Activated T-helper 2 cell treated with anti-CD3 and anti-CD28 coated beads, Interferon-gamma antibody, Interleukin-2, Interleukin-4, amounts not matched to agents 10 μg/mL and 5 μg/mL and 100 μg/mL, durations not matched to agents 14 hours and 24 hours and 36 hours (primary cell): ENCODE data around the gene ANKRD12. TPM values are rescaled to one million over a fixed set of nuclear protein-coding genes. Genes with fewer than 3 reads are reported as not detected.
A peak's percentile ranks its signal among the peaks of the same experiment; 100 is the strongest.
"Not testable (repeated sequence)": the region's sequence is repeated elsewhere in the genome, so short reads cannot be mapped to it uniquely, and the experiment has no call there.

Experiments
- DNase-seq: peaks from one replicate; pipeline ENCODE4 v3.0.0; 2021; ENCODE audit warnings: low spot score
- H3K27ac Mint-ChIP-seq: one replicate; pipeline ENCODE4 v1.8.0; 2021; ENCODE audit warnings: mixed read lengths
- H3K27me3 Mint-ChIP-seq: one replicate; pipeline ENCODE4 v1.8.0; 2021; ENCODE audit warnings: low read depth, mixed read lengths
- H3K36me3 Mint-ChIP-seq: one replicate; pipeline ENCODE4 v1.8.0; 2021; ENCODE audit warnings: low read depth, mixed read lengths
- H3K4me1 Mint-ChIP-seq: one replicate; pipeline ENCODE4 v1.8.0; 2021; ENCODE audit warnings: low read depth, mixed read lengths
- H3K4me3 Mint-ChIP-seq: one replicate; pipeline ENCODE4 v1.8.0; 2021; ENCODE audit warnings: low read depth, mild to moderate bottlenecking, moderate library complexity, mixed read lengths
- H3K9me3 Mint-ChIP-seq: one replicate; pipeline ENCODE4 v1.8.0; 2021; ENCODE audit warnings: mixed read lengths
- intact Hi-C: fragments of 100-400 bp; cut with micrococcal nuclease; formaldehyde crosslinking; loops from one replicate; pipeline ENCODE4 v1.15.1; 2023
- total RNA-seq: library from RNA; stranded (reverse); gene quantifications from 2 replicates; pipeline ENCODE4 v1.2.3, GENCODE V29; 2022

ANKRD12 gene
- total RNA-seq, 1 donor from 2014 or later, result 68.7 TPM

DNA sequence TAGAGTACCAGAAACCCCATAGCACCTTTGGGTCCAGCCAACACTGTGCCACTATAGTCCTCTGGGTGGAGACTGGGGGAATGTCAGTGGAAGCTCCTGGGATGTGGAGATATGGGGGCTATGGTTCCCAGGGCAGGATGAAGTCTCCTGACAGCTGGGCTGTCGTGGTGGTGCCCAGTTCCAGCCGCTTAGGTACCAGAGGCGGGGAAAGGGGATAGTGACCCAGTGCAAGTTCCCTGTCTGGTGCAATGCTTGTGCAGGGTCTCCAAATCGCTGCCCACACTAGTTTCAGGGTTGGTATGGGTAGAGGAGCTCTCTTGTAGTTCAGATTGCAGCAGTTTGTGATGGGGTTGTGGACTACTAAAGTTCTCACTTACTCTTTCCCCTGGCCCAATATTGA, 97.9 kb downstream of the ANKRD12 start:
- H3K27me3 Mint-ChIP-seq, result no peaks in the 10 kb centered on the region
- intact Hi-C loops, result no loop called here
- no peak overlapping the region for H3K4me3 Mint-ChIP-seq
- H3K27ac Mint-ChIP-seq, result no peak overlapping the region
- H3K36me3 Mint-ChIP-seq, result peaks cover 87% of the 10 kb centered on the region
- DNase-seq, result no peak
- peaks cover 3% of the 10 kb centered on the region for H3K4me1 Mint-ChIP-seq
- peaks cover 33% of the 10 kb centered on the region for H3K9me3 Mint-ChIP-seq

DNA sequence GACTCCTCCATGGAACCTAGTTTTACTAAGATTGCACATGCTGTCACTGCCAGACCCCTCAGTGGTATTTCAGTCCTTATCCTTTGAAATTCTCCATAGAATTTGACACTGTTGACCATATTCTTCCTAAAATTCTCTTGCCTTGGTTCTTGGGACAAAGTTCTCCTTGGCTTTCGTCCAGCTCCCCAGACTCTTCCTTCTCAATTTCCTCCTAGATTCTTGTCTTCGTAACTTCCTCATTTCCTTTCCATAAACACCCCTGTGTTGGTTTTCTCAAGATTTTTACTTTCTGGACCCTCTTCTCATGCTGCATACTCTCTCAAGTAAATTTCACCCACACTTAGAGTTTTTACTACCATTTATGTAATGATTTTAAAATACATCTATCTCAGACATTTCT, 101.4 kb downstream of the ANKRD12 start:
- Mint-ChIP-seq H3K4me1 (peaks cover 3% of the 10 kb centered on the region), H3K36me3 (peaks cover 63% of the 10 kb centered on the region), H3K27me3 (no peaks in the 10 kb centered on the region), H3K9me3 (peaks cover 6% of the 10 kb centered on the region), H3K27ac (no peak overlapping the region), H3K4me3 (no peak overlapping the region)
- intact Hi-C loops, result no loop called here
- no peak for DNase-seq

DNA sequence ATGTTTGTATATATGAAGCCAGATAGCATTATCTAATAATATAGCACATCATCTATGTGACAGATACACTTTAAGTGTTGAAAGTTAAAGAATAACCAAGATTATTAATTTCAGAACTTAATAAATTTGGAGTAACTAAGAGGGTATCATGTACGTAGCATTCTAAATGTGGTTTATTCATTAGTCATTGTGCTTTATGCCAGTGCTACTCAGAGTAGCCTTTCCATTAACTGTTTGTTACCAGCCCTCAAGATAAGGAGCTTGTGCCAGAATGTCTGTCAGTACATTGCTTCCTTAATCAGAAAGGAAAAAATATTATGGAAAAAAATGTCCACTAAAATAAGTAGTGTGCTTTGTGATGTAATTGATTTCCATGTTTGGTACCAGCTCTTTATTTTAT, 103.1 kb downstream of the ANKRD12 start:
- H3K27me3 Mint-ChIP-seq, result no peaks in the 10 kb centered on the region
- peaks cover 62% of the 10 kb centered on the region for H3K36me3 Mint-ChIP-seq
- H3K9me3 Mint-ChIP-seq, result no peaks in the 10 kb centered on the region
- peaks cover 7% of the 10 kb centered on the region for H3K4me1 Mint-ChIP-seq
- intact Hi-C loops, result loop anchor here (5.0 kb wide), 1 partner anchor 97 kb away; no protein-coding TSS in a partner anchor
- no peak overlapping the region for H3K4me3 Mint-ChIP-seq
- no peak for DNase-seq
- no peak overlapping the region for H3K27ac Mint-ChIP-seq

DNA sequence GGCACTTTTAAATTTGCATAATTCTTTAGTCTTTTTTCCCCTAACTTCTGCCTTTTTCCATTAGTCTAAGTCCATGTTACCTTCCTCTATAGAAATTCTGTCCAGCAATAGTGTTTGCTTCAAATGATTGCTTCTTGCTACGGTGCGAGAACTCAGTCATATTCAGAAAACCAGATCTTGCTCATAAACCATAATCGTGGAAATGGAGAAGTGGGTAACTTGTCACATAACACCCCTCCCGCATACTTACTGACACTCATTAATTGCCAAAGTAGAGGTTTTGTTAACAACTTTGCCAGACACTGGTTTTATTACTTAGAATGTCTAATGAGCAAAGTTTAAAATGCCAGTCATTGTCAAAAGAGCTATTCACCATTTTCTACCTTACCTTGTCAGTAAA, 103.7 kb downstream of the ANKRD12 start:
- Mint-ChIP-seq H3K27me3 (no peaks in the 10 kb centered on the region), H3K27ac (no peak overlapping the region), H3K4me1 (peaks cover 7% of the 10 kb centered on the region), H3K36me3 (peaks cover 57% of the 10 kb centered on the region), H3K4me3 (no peak overlapping the region), H3K9me3 (no peaks in the 10 kb centered on the region)
- DNase-seq, result no peak
- intact Hi-C loops, result loop anchor here (5.0 kb wide), 1 partner anchor 98 kb away; no protein-coding TSS in a partner anchor

DNA sequence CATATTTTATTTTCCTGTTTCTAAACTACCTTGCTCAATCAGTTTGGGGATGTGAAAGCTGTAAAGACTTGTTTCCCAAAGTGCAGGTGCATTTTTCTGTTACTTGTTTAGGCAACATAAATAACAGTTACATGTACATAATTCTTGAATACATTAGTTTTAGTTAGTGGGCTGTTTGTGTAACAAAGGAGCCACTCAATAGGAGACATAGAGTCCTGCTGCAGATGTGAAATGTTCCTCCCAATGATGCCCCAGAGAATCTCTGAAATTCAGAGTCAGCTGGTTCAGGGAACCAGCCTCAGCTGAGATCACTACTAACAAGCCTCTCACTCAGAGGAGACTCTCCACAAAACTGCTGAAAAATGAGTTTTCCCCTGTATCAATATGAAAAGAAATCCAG, 106.4 kb downstream of the ANKRD12 start:
- Mint-ChIP-seq H3K9me3 (no peaks in the 10 kb centered on the region), H3K4me1 (peaks cover 7% of the 10 kb centered on the region), H3K36me3 (peaks cover 49% of the 10 kb centered on the region), H3K27ac (no peak overlapping the region), H3K4me3 (no peak overlapping the region), H3K27me3 (no peaks in the 10 kb centered on the region)
- intact Hi-C loops, result loop anchor here (5.0 kb wide), 1 partner anchor 101 kb away; no protein-coding TSS in a partner anchor
- no peak for DNase-seq

DNA sequence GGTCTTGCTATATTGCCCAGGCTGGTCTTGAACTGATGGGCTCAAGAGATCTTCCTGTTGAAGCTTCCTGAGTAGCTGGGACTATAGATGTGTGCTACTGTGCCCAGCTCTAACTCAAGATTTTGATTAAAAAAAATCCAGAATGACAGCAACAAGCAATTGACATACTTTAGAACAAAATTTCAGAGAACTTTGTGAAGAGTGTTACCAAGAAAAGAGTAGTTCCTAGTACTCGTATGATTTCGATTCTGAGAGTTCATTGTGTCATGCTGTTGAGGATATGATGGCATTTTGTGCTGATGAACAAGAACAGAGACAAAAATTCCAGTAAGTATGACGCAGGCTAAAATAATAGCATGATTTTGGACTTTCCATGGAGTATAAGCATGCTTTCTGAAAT, 107.8 kb downstream of the ANKRD12 start:
- Mint-ChIP-seq H3K27ac (peak overlapping the region; percentile 38), H3K4me1 (peaks cover 7% of the 10 kb centered on the region), H3K9me3 (no peaks in the 10 kb centered on the region), H3K4me3 (no peak overlapping the region), H3K36me3 (peaks cover 47% of the 10 kb centered on the region), H3K27me3 (no peaks in the 10 kb centered on the region)
- intact Hi-C loops, result loop anchor here (5.0 kb wide), 1 partner anchor 102 kb away; no protein-coding TSS in a partner anchor
- DNase-seq, result no peak

DNA sequence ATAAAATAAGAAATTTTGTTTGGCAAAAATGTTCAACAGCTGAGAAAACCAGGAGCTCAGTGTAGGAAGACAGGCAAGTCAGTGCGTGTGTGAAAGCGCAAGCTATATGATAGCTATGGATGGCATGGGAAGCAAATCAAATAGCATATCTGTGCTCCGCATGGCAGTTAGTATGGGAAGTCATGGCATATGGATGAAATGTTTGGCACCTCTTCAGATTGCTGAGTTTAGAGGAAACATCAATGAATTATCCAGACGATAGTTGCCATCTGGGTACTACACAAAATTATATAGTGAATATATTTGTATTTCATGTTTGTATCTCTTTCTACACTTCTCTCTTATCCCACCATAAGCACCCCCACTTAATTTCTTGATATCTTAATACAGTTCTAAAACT, 112.1 kb downstream of the ANKRD12 start:
- Mint-ChIP-seq H3K27ac (no peak overlapping the region), H3K4me3 (no peak overlapping the region), H3K36me3 (peaks cover 59% of the 10 kb centered on the region), H3K4me1 (peaks cover 4% of the 10 kb centered on the region), H3K9me3 (peaks cover 8% of the 10 kb centered on the region), H3K27me3 (no peaks in the 10 kb centered on the region)
- DNase-seq, result no peak
- intact Hi-C loops, result no loop called here

DNA sequence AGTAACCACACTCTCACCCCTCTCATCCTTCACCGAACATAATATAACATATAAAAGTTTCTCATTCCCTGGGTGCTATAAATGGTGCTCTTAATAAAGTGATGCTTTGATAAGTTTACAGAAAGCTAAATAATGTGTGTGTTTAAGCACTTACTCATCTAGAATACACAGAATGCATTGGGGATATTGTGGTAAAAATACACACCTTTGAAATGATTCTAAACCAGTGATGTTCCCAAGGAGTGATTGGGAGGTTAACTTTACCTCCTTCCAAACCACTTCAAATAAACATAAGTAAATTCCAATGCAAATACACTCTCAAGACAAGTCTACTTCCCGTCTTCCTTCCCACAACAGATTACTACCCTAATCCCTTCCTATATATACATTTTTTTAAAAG, 112.7 kb downstream of the ANKRD12 start:
- no peak for DNase-seq
- Mint-ChIP-seq H3K27me3 (no peaks in the 10 kb centered on the region), H3K9me3 (peaks cover 10% of the 10 kb centered on the region), H3K36me3 (peaks cover 61% of the 10 kb centered on the region), H3K4me1 (peaks cover 3% of the 10 kb centered on the region), H3K4me3 (no peak overlapping the region), H3K27ac (no peak overlapping the region)
- intact Hi-C loops, result no loop called here

DNA sequence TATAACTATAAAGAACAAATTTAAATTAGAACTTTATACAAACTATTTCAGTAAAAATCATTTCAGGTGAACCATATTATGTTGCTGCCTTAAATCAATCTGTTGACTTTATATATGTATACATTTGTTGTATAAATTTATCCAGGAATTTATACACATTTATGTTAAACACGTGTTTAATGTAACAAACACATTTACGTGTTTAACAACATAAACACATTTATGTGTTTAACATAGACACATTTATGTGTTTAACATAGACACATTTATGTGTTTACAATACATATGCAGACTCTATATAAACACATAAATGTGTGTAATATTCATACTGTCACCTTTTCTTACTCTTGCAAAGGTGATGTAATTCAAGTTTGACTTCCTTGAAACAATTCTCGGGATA, 122.6 kb downstream of the ANKRD12 start:
- Mint-ChIP-seq H3K9me3 (peaks cover 34% of the 10 kb centered on the region), H3K4me3 (no peak overlapping the region), H3K36me3 (peaks cover 80% of the 10 kb centered on the region), H3K27me3 (no peaks in the 10 kb centered on the region), H3K4me1 (peaks cover 1% of the 10 kb centered on the region), H3K27ac (no peak overlapping the region)
- intact Hi-C loops, result no loop called here
- DNase-seq, result no peak

DNA sequence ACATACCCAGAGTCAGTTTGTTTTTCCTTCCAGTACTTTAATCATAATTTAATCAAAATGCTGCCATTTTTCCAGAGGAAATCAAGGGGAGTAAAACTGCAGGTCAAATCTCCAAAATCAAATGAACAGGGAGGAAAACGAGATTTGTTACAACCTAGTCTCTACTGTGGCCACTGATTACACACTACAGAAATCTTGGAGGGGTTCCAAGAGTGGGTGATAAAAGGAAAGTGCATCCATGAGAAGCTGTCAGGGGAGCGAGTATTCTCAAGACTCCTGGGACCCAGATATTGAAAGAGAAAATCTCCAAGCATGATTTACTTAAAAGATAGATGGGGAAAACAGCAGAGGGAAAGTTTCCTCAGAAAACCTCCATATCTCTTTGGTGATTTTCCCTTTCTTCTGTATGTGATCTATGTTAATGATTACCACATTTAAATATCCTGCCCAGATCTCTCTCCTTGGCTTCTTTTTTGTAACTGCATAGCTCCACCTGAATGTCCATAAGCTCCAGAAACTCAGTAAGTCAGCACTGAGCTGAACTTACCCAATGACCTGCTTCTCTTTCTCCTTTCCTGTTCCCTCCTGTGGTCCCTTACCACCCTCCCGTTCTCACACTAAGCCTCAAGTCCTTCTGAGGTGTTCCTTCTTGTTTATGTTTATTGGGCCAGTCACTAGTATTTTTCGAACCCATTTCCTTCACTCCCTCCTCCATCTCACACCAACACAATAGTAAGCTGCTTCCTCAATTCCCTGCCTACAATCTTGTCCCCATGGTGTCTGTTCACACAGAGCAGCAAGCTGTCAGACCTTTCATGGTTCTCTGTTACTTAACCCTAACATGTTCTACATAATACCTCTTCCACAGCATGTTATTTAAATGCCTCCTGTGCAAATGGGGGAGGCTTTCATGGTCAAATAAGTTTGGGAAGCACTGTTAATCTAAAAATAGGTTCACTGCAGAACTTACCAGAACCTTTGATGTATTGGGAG, 124.1 kb downstream of the ANKRD12 start:
- peaks cover 80% of the 10 kb centered on the region for H3K36me3 Mint-ChIP-seq
- H3K27me3 Mint-ChIP-seq, result no peaks in the 10 kb centered on the region
- DNase-seq, result no peak
- no peak overlapping the region for H3K4me3 Mint-ChIP-seq
- intact Hi-C loops, result no loop called here
- H3K9me3 Mint-ChIP-seq, result peaks cover 19% of the 10 kb centered on the region
- H3K4me1 Mint-ChIP-seq, result peaks cover 1% of the 10 kb centered on the region
- H3K27ac Mint-ChIP-seq, result no peak overlapping the region

DNA sequence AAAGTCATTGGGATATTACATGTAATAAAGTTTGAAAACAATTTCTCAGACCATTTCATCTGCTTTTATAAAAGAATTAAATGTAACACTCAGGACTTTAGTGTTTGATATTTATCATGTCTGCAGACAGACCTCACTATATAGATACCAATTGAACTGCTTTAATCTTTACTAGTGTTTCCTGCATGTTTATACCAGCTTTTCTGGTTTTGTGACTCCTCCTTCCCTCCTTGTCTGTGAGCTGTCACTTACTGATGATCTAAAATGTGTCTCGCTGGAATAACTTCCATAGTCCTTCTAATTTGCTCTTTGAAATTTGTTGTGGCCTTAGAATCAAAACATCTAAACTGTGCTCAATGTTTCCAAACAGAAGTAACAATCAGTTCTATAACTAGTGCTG, 126.7 kb downstream of the ANKRD12 start:
- H3K9me3 Mint-ChIP-seq, result peaks cover 18% of the 10 kb centered on the region

DNA sequence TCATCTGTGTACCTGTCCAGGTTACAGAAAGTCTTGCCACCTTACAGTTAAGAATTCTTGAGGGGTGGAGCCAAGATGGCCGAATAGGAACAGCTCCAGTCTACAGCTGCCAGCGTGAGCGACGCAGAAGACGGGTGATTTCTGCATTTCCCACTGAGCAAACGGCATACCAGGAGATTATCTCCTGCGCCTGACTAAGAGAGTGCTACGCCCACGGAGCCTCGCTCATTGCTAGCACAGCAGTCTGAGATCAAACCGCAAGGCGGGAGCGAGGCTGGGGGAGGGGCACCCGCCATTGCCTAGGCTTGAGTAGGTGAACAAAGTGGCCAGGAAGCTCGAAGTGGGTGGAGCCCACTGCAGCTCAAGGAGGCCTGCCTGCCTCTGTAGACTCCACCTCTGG, 128.2 kb downstream of the ANKRD12 start:
- intact Hi-C loops, H3K27me3 Mint-ChIP-seq, H3K4me1 Mint-ChIP-seq, H3K4me3 Mint-ChIP-seq, DNase-seq, H3K27ac Mint-ChIP-seq: not testable (repeated sequence)
- Mint-ChIP-seq H3K36me3 (peaks cover 86% of the 10 kb centered on the region), H3K9me3 (peaks cover 23% of the 10 kb centered on the region)

More for the DNA sequence above, 126.7 kb downstream of the ANKRD12 start:
- intact Hi-C loops, result no loop called here
- Mint-ChIP-seq H3K4me1 (peaks cover 1% of the 10 kb centered on the region), H3K4me3 (no peak overlapping the region), H3K27me3 (no peaks in the 10 kb centered on the region), H3K36me3 (peaks cover 79% of the 10 kb centered on the region), H3K27ac (no peak overlapping the region)
- DNase-seq, result no peak

DNA sequence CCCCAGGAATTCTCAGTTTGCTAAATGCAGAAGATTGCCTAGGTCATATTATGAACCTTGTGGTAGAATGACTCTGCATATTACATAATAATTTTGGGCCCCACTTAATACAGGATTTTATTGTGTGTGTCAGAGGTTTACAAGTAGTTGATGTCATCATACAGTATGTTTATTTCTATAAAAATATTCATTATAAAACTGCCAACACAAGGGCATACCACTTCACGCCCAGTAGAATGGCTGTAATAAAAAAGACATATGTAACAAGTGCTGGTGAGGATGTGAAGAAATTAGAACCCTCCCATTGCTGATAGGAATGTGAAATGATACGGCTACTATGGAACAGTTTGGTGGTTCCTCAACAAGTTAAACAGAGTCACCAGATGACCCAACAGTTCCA, 136.6 kb downstream of the ANKRD12 start:
- intact Hi-C loops, result no loop called here
- Mint-ChIP-seq H3K4me1 (no peaks in the 10 kb centered on the region), H3K36me3 (peaks cover 65% of the 10 kb centered on the region), H3K27me3 (no peaks in the 10 kb centered on the region), H3K4me3 (no peak overlapping the region), H3K27ac (no peak overlapping the region), H3K9me3 (peaks cover 5% of the 10 kb centered on the region)
- no peak for DNase-seq
